NB4 (cell line): ENCODE results near the gene SNCG.

Source experiments
- CTCF ChIP-seq: IDR thresholded peaks from one replicate; pipeline ENCODE4 v1.5.1; 2012; ENCODE audit warnings: low read depth, low read length
- POLR2A ChIP-seq: IDR thresholded peaks from 2 replicates; pipeline ENCODE4 v1.6.1; 2011; ENCODE audit warnings: mild to moderate bottlenecking; ENCODE audit not compliant: insufficient read length; ENCODE audit errors: extremely low read depth

GRCh38 chr10:86952106-86952505 lies 6.3 kb upstream of the SNCG start:
- TF ChIP-seq CTCF, result no peak
- no peak for TF ChIP-seq POLR2A
